H1 (cell line): ENCODE results near the gene LAMA3.

Source experiments
- NANOG ChIP-seq: IDR thresholded peaks from 2 replicates; pipeline ENCODE4 v1.6.1; 2011; ENCODE audit warnings: low read length, low read depth, mild to moderate bottlenecking, inconsistent platforms; ENCODE audit not compliant: insufficient read depth, poor library complexity, severe bottlenecking
- PHF8 ChIP-seq: fragments of 200-600 bp; sonication (generic); conservative IDR thresholded peaks from 2 replicates; pipeline ENCODE4 v1.7.1; 2012; ENCODE audit warnings: low read depth, mild to moderate bottlenecking, inconsistent platforms, low read length, moderate library complexity
- POLR2A ChIP-seq, 2 experiments: IDR thresholded peaks; 1 replicate in 1 of 2; 2 replicates in 1 of 2; pipeline ENCODE4 v1.6.1; 2011; ENCODE audit warnings: low read depth in 2 of 2, low read length in 2 of 2, mild to moderate bottlenecking in 2 of 2; ENCODE audit errors: control extremely low read depth in 1 of 2
- POLR2AphosphoS5 ChIP-seq: IDR thresholded peaks from 2 replicates; pipeline ENCODE4 v1.6.1; 2011; ENCODE audit warnings: low read depth, low read length
- RFX5 ChIP-seq: IDR thresholded peaks from 2 replicates; pipeline ENCODE4 v1.6.1; 2011; ENCODE audit warnings: low read depth, low read length, improper control_type of control experiment, borderline replicate concordance
- SP1 ChIP-seq: IDR thresholded peaks from 2 replicates; pipeline ENCODE4 v1.6.1; 2011; ENCODE audit warnings: low read depth, low read length
- TAF1 ChIP-seq: IDR thresholded peaks from 2 replicates; pipeline ENCODE4 v1.6.1; 2011; ENCODE audit warnings: mild to moderate bottlenecking, low read depth, low read length
- TEAD4 ChIP-seq: IDR thresholded peaks from 2 replicates; pipeline ENCODE4 v1.6.1; 2012; ENCODE audit warnings: low read depth, low read length, inconsistent platforms, mixed read lengths
- TF ChIP-seq, protein P1 (sequence below), 3 experiments: IDR thresholded peaks; 1 replicate in 2 of 3; 2 replicates in 1 of 3; pipeline versions ENCODE4 v1.5.1 to v1.6.1; 2011; ENCODE audit warnings: low read length in 3 of 3, mild to moderate bottlenecking in 3 of 3, inconsistent platforms in 2 of 3, low read depth in 1 of 3, moderate library complexity in 1 of 3; ENCODE audit not compliant: insufficient read depth in 1 of 3; ENCODE audit errors: control extremely low read depth in 1 of 3
- TF ChIP-seq, protein P2 (sequence below): IDR thresholded peaks from 2 replicates; pipeline ENCODE4 v1.6.1; 2012; ENCODE audit warnings: low read length, inconsistent platforms
- TF ChIP-seq, protein P3 (sequence below): IDR thresholded peaks from 2 replicates; pipeline ENCODE4 v1.6.1; 2011; ENCODE audit warnings: low read length, improper control_type of control experiment

DNA sequence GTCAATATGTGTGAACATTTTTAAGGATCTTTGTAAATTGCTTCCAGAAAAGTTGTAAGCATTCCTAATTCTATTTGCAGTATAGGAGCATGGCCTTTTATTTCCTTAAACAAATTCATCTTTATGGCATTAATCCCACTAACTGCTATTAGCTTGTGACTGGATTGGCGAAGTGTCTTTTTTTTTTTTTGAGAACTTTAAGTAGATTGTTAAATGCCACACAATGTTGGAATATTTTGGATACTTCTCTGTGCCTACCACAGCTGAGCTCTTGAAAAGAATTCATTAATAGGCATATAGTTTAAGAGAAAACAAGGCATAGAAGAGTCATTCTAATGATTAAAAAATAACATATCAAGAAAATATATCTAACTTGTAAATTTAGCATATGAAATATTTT lies 129.7 kb downstream of the LAMA3 start:
- TF ChIP-seq SP1 (no peak), RFX5 (no peak), TAF1 (no peak), POLR2AphosphoS5 (no peak), NANOG (no peak), PHF8 (no peak), TEAD4 (no peak), POLR2A (IDR thresholded peaks at IDR 0.05; ENCODE audit: control extremely low read depth in 1 of 2, low read depth in 2 of 2, low read length in 2 of 2) (no peak)
- TF ChIP-seq, protein P1, sequence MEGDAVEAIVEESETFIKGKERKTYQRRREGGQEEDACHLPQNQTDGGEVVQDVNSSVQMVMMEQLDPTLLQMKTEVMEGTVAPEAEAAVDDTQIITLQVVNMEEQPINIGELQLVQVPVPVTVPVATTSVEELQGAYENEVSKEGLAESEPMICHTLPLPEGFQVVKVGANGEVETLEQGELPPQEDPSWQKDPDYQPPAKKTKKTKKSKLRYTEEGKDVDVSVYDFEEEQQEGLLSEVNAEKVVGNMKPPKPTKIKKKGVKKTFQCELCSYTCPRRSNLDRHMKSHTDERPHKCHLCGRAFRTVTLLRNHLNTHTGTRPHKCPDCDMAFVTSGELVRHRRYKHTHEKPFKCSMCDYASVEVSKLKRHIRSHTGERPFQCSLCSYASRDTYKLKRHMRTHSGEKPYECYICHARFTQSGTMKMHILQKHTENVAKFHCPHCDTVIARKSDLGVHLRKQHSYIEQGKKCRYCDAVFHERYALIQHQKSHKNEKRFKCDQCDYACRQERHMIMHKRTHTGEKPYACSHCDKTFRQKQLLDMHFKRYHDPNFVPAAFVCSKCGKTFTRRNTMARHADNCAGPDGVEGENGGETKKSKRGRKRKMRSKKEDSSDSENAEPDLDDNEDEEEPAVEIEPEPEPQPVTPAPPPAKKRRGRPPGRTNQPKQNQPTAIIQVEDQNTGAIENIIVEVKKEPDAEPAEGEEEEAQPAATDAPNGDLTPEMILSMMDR (IDR thresholded peaks at IDR 0.05; ENCODE audit: control extremely low read depth in 1 of 3, insufficient read depth in 1 of 3, low read depth in 1 of 3, low read length in 3 of 3), result no peak
- TF ChIP-seq, protein P2, sequence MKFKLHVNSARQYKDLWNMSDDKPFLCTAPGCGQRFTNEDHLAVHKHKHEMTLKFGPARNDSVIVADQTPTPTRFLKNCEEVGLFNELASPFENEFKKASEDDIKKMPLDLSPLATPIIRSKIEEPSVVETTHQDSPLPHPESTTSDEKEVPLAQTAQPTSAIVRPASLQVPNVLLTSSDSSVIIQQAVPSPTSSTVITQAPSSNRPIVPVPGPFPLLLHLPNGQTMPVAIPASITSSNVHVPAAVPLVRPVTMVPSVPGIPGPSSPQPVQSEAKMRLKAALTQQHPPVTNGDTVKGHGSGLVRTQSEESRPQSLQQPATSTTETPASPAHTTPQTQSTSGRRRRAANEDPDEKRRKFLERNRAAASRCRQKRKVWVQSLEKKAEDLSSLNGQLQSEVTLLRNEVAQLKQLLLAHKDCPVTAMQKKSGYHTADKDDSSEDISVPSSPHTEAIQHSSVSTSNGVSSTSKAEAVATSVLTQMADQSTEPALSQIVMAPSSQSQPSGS, result no peak
- TF ChIP-seq, protein P3, sequence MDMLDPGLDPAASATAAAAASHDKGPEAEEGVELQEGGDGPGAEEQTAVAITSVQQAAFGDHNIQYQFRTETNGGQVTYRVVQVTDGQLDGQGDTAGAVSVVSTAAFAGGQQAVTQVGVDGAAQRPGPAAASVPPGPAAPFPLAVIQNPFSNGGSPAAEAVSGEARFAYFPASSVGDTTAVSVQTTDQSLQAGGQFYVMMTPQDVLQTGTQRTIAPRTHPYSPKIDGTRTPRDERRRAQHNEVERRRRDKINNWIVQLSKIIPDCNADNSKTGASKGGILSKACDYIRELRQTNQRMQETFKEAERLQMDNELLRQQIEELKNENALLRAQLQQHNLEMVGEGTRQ, result no peak
